ENCODE measurements around the gene DOK5.
A peak's percentile ranks its signal among the peaks of the same experiment; 100 is the strongest.

DOK5 gene

GRCh38 chr20:54648421-54649142 lies 173.2 kb downstream of the DOK5 start:
- TF ChIP-seq CTCF (IDR thresholded peaks at IDR 0.05) = no peak
- H3K27me3 Mint-ChIP-seq (ENCODE audit: low read depth, poor library complexity) = peaks cover 10% of the 10 kb centered on the region

GRCh38 chr20:54649511-54649962 lies 174.1 kb downstream of the DOK5 start:
- no peaks in the 10 kb centered on the region for H3K36me3 Mint-ChIP-seq (ENCODE audit: low read depth)
- no peaks in the 10 kb centered on the region for H3K9me3 Mint-ChIP-seq
- DNase-seq = peak; percentile 89
- no peak overlapping the region for H3K4me3 Mint-ChIP-seq
- peak; percentile 82 for TF ChIP-seq CTCF (IDR thresholded peaks at IDR 0.05)
- peaks cover 15% of the 10 kb centered on the region for H3K4me1 Mint-ChIP-seq
- peaks cover 10% of the 10 kb centered on the region for H3K27me3 Mint-ChIP-seq (ENCODE audit: low read depth, poor library complexity)
- H3K27ac Mint-ChIP-seq = no peak overlapping the region

More at GRCh38 chr20:54648421-54649142, 173.2 kb downstream of the DOK5 start:
- Mint-ChIP-seq H3K4me1 (peaks cover 15% of the 10 kb centered on the region), H3K36me3 (ENCODE audit: low read depth) (no peaks in the 10 kb centered on the region), H3K4me3 (no peak overlapping the region), H3K27ac (no peak overlapping the region), H3K9me3 (no peaks in the 10 kb centered on the region)
- no peak for DNase-seq

- Mint-ChIP-seq H3K9me3 (no peaks in the 10 kb centered on the region), H3K27me3 (ENCODE audit: low read depth, poor library complexity) (peaks cover 10% of the 10 kb centered on the region), H3K4me3 (no peak overlapping the region), H3K36me3 (ENCODE audit: low read depth) (no peaks in the 10 kb centered on the region), H3K4me1 (peaks cover 21% of the 10 kb centered on the region), H3K27ac (no peak overlapping the region)
- TF ChIP-seq CTCF (IDR thresholded peaks at IDR 0.05) = no peak
- DNase-seq = no peak
Observed at GRCh38 chr20:54650052-54650719, 174.8 kb downstream of the DOK5 start.

- peaks cover 10% of the 10 kb centered on the region for H3K27me3 Mint-ChIP-seq (ENCODE audit: low read depth, poor library complexity)
- H3K36me3 Mint-ChIP-seq (ENCODE audit: low read depth) = no peaks in the 10 kb centered on the region
- no peak for TF ChIP-seq CTCF (IDR thresholded peaks at IDR 0.05)
- no peak overlapping the region for H3K4me3 Mint-ChIP-seq
- no peaks in the 10 kb centered on the region for H3K9me3 Mint-ChIP-seq
- H3K27ac Mint-ChIP-seq = no peak overlapping the region
- no peak for DNase-seq
- H3K4me1 Mint-ChIP-seq = peaks cover 21% of the 10 kb centered on the region
Observed at GRCh38 chr20:54651252-54651651, 175.9 kb downstream of the DOK5 start.

GRCh38 chr20:54654450-54654849 lies 179.1 kb downstream of the DOK5 start:
- peaks cover 20% of the 10 kb centered on the region for H3K4me1 Mint-ChIP-seq
- H3K27me3 Mint-ChIP-seq (ENCODE audit: low read depth, poor library complexity) = no peaks in the 10 kb centered on the region
- no peak overlapping the region for H3K4me3 Mint-ChIP-seq
- H3K9me3 Mint-ChIP-seq = no peaks in the 10 kb centered on the region
- no peaks in the 10 kb centered on the region for H3K36me3 Mint-ChIP-seq (ENCODE audit: low read depth)
- no peak for TF ChIP-seq CTCF (IDR thresholded peaks at IDR 0.05)
- DNase-seq = no peak
- no peak overlapping the region for H3K27ac Mint-ChIP-seq
